Measurements from ENCODE around the gene EFCAB11. TPM values are rescaled to one million over a fixed set of nuclear protein-coding genes. Genes with fewer than 3 reads are reported as not detected.
A peak's percentile ranks its signal among the peaks of the same experiment; 100 is the strongest.

The EFCAB11 gene
- total and polyA plus RNA-seq, 9 of the 15 experiments (the other 6 are each of a cell fraction or from before 2014, with no cell fraction given) = 13.4 to 37.9 (median 17.4) TPM

- no peak for TF ChIP-seq SRSF9 (IDR thresholded peaks at IDR 0.05; ENCODE audit: borderline replicate concordance, low read depth, low read length)
- no peak for TF ChIP-seq HDAC8 (tag; IDR thresholded peaks at IDR 0.05)
- peak; percentile 55; the same call in 1 of the 2 replicates for TF ChIP-seq GATAD2B (IDR thresholded peaks at IDR 0.05; ENCODE audit: borderline replicate concordance)
- TF ChIP-seq SIN3A (IDR thresholded peaks at IDR 0.05; ENCODE audit: borderline replicate concordance in 2 of 2, control insufficient read depth in 1 of 2, low read depth in 2 of 2, low read length in 2 of 2) = no peak; a peak in 2 of 4 replicates
- no peak for TF ChIP-seq ZNF133 (CRISPR knock-in tag; IDR thresholded peaks at IDR 0.05)
- TF ChIP-seq PHTF2 (CRISPR knock-in tag; IDR thresholded peaks at IDR 0.05) = no peak
- peak in 1 of 2 experiments; percentile 79; a peak in 2 of 4 replicates for TF ChIP-seq MAZ (CRISPR knock-in tag; conservative IDR thresholded peaks at IDR 0.05 in 1 of 2, IDR thresholded peaks at IDR 0.05 in 1 of 2)
- no peak for TF ChIP-seq SNRNP70 (optimal IDR thresholded peaks at IDR 0.05; ENCODE audit: low read depth, low read length)
- no peak for TF ChIP-seq TAF7 (tag; IDR thresholded peaks at IDR 0.05)
- TF ChIP-seq PHF21A (IDR thresholded peaks at IDR 0.05; ENCODE audit: borderline replicate concordance, low read depth) = no peak
- TF ChIP-seq, protein P1, sequence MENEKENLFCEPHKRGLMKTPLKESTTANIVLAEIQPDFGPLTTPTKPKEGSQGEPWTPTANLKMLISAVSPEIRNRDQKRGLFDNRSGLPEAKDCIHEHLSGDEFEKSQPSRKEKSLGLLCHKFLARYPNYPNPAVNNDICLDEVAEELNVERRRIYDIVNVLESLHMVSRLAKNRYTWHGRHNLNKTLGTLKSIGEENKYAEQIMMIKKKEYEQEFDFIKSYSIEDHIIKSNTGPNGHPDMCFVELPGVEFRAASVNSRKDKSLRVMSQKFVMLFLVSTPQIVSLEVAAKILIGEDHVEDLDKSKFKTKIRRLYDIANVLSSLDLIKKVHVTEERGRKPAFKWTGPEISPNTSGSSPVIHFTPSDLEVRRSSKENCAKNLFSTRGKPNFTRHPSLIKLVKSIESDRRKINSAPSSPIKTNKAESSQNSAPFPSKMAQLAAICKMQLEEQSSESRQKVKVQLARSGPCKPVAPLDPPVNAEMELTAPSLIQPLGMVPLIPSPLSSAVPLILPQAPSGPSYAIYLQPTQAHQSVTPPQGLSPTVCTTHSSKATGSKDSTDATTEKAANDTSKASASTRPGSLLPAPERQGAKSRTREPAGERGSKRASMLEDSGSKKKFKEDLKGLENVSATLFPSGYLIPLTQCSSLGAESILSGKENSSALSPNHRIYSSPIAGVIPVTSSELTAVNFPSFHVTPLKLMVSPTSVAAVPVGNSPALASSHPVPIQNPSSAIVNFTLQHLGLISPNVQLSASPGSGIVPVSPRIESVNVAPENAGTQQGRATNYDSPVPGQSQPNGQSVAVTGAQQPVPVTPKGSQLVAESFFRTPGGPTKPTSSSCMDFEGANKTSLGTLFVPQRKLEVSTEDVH (IDR thresholded peaks at IDR 0.05; ENCODE audit: low read depth, partially characterized antibody) = no peak
- TF ChIP-seq ELF4 (CRISPR knock-in tag; IDR thresholded peaks at IDR 0.05) = no peak
- no peak for TF ChIP-seq ILF3 (IDR thresholded peaks at IDR 0.05; ENCODE audit: borderline replicate concordance)
- no peak for TF ChIP-seq SMC3 (conservative IDR thresholded peaks at IDR 0.05; ENCODE audit: insufficient read depth, low read depth, low read length)
- TF ChIP-seq ZNF41 (CRISPR knock-in tag; conservative IDR thresholded peaks at IDR 0.05) = no peak
- peak; percentile 60 for TF ChIP-seq HNRNPLL (IDR thresholded peaks at IDR 0.05; ENCODE audit: low read depth, low read length, poor library complexity, severe bottlenecking)
- TF ChIP-seq TOE1 (IDR thresholded peaks at IDR 0.05; ENCODE audit: borderline replicate concordance) = peak; percentile 90
- no peak for TF ChIP-seq TOE1 (CRISPR knock-in tag; IDR thresholded peaks at IDR 0.05; ENCODE audit: borderline replicate concordance, low read depth)
- no peak; a peak in 1 of 4 replicates for TF ChIP-seq KDM4B (IDR thresholded peaks at IDR 0.05; ENCODE audit: borderline replicate concordance in 2 of 2, low read depth in 1 of 2)
- no peak for TF ChIP-seq MCM2 (IDR thresholded peaks at IDR 0.05; ENCODE audit: low read depth)
- TF ChIP-seq ZNF699 (CRISPR knock-in tag; IDR thresholded peaks at IDR 0.05; ENCODE audit: insufficient replicate concordance) = no peak
- no peak for TF ChIP-seq ZNF134 (CRISPR knock-in tag; conservative IDR thresholded peaks at IDR 0.05)
- TF ChIP-seq CBX1 (IDR thresholded peaks at IDR 0.05; ENCODE audit: low read depth) = no peak
- TF ChIP-seq PHF8 (IDR thresholded peaks at IDR 0.05; ENCODE audit: borderline replicate concordance, low read length) = peak; percentile 85; the same call in 1 of the 2 replicates
- TF ChIP-seq PCBP2 (IDR thresholded peaks at IDR 0.05; ENCODE audit: low read depth, low read length, poor library complexity, severe bottlenecking) = no peak
- no peak for TF ChIP-seq WHSC1 (IDR thresholded peaks at IDR 0.05; ENCODE audit: low read length)
Measured at GRCh38 chr14:89955745-89956660, 1.5 kb upstream of the EFCAB11 start, which contains the start of gene TDP1 (continued).
